Effector CD8-positive, alpha-beta T cell (primary cell): Measurements from ENCODE around the gene GPR39.

Experiments used
- DNase-seq: peaks from one replicate; lab custom pipeline; 2025; lab: John Stamatoyannopoulos, UW

The GPR39 gene

DNA sequence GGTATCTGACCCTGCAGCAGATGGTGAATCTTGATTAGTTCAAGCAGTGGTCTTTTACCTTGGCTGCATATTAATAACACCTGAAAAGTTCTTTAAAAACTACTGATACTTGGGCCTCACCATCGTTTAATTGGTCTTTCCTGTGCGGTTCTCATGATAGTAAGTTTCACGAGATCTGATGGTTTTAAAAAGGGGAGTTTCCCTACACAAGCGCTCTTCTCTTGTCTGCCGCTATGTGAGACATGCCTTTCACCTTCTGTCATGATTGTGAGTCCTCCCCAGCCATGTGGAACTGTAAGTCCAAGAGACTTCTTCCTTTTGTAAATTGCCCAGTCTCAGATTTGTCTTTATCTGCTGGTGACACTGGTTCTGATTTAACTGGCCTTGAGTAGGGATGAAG, 151.1 kb downstream of the GPR39 start:
- no peak for DNase-seq

- no peak for DNase-seq
Measured at GRCh38 chr2:132568656-132569055, 152.1 kb downstream of the GPR39 start.

DNA sequence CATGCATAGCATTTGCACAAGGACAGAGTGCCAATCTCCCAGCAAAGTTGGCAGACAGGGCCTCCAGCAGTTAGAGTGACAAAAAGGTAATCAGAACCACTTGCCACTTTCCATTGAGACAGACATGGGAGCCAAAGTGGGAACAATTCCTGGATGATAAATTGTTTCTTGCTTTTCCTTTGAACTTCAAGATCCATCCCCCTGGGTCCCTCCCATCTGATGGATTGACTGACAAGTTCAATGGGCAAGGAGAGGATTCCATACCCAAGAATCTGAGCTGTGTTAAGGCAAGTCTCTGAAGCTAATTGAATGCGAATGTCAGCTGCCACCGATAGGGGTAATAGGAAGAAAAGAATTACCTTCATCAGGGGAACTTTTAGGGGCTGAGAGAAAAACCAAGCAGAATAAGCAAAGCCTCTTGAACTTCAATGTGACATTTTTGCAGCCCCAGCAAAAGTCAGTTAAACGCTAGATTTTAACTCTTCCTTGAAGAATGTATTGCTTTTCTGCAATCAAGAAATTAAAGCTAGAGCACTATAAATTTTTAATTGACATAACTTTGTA, 156.9 kb downstream of the GPR39 start:
- no peak for DNase-seq

DNA sequence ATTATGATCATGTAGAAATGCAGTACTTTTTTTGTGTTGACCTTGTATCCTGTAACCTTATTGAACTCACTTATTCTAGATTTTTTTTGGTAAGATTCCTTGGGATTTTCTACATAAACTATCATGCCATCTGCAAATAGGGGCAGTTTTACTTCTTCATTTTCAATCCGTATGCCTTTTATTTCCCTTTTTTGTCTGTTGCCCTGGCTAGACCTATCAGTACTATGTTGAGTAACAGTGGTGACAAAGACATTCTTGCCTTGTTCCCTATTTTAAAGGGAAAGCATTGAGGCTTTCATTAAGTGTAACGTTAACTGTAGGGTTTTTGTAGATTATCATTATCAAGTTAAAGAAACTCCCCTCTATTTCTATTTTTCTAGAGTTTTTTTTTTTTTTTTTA, 161.1 kb downstream of the GPR39 start:
- no peak for DNase-seq

DNA sequence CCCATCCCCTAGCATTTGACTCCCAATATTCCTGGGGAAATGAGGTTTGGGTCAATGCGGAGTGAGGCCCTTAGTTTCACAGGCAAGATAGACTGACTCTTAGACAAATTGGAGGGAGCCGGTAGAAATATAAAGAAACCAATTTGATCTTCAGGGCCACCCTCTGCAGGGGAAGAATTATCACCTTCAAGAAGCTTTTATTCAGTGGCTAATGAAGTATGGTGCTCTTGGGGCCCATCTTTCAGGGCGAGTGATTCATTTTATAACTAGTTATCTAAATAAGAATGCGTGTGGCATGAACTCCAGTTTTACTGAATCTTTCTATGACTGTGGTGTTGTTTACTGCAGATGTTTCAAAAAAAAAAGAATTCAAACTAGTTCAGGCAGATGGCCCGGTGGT, 165.0 kb downstream of the GPR39 start:
- DNase-seq: no peak

DNA sequence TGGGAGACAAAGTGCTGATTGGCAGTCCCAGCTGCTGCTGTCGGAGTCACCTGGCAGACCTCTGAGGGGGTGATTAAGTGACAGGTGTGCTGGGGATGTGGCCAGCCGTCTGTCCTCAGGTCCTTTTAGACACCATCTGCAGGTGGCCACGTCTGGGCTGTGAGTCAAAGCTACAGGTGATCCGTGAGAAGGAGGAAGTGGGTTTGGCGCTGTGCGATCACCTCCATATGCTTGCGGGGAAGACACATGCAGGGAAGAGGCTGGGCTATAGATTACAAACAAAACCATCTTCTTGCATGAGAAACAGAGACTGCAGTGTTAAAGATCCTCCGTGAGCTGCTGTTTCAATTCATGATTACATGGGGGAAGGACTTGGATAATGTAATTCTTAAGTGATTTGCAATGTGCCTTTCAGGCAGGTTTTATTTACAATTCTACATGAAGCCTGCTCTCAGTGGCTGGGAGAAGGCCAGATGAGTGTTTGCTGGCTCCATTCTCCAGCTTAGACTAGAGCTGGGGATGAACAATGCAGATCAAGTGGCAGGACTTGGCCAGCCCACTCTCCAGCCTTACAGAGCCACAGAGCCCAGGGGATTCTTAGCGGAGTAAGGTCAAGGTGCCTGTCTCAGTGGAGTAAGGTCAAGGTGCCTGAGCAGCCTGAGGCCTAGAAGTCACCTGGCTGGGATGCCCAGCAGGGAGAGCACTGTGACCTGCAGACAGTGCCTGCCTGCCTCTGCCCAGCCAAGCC, 165.6 kb downstream of the GPR39 start:
- DNase-seq: no peak

DNA sequence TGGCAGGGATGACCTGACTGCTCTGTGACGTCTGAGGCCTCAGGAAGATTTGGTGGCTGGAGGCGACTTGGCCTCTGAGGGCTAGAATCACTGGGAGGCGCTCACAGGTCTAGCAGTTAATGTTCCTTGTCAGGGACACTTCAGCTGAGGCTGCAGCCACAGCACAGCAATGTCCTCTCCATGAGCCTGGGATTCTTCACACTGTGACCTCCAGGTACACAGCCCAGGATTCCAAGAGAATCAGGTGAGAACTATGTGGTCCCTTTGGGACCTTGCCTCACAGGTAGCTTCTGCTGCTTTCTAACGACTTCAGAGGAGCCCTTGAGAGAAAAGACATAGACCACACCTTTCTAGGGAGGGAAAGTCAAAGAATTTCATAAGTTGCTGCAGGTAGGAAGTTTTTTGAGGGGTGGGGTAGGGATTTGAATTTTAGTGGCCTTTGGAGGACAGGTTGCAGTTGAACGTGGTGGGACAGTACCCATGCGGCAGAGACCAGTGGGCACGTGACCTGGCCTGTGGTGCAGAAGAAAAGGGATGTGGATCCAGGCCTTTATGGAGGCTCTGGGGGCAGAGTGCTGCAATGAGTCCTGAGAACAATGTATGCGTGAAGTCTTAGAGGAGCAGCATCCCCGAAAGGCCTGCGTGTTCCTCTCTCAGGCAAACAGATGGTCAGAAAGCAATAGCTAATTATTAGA, 167.2 kb downstream of the GPR39 start:
- no peak for DNase-seq

GRCh38 chr2:132584976-132585817, 168.6 kb downstream of the GPR39 start:
- no peak for DNase-seq

- DNase-seq: no peak
Measured at GRCh38 chr2:132586101-132586511, 169.5 kb downstream of the GPR39 start.

GRCh38 chr2:132586835-132587234, 170.2 kb downstream of the GPR39 start:
- DNase-seq: no peak

DNA sequence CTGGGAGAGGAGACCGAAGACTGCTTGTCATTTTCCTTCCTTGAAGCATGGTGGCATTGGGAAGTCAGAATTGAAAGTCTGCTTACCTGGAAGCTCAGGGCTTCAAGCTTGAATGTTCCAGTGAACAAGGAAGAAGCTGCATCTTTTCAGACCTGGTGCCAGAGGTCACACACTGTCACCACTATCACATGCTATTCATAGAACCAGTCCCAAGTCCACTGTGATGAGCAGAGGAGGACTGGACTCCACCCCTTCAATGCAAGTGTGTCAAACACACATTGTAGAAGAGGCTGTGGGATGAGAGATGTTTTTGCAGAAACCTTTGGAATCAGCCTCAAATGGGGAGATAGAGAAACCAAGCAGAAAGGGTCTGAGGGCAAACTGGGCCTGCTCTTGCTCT, 172.0 kb downstream of the GPR39 start:
- no peak for DNase-seq

- no peak for DNase-seq
Measured at GRCh38 chr2:132589111-132589830, 172.7 kb downstream of the GPR39 start.

GRCh38 chr2:132589966-132590365, 173.4 kb downstream of the GPR39 start:
- DNase-seq: no peak

DNA sequence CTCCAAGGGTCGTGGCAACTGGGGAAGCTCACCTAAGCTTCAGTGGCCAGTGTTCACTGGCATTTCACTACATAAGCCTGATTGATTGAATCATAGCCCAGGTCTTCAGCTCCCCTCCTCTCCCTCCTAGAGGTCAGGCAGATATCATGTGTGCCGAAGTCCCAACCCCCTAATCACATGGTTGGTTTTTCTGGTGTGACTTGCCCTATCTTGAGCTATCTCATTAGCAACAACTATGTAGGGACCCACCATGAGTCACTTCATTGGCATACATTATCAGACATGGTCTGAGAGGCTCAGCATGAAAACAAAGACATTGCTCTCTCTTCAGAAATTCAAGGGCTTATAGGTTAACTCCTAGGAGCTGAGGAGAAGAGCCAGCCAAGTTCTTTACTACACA, 176.6 kb downstream of the GPR39 start:
- DNase-seq: no peak

GRCh38 chr2:132595186-132595585, 178.6 kb downstream of the GPR39 start:
- no peak for DNase-seq

- no peak for DNase-seq
Measured at GRCh38 chr2:132595693-132596092, 179.1 kb downstream of the GPR39 start.

- no peak for DNase-seq
Measured at GRCh38 chr2:132597166-132597565, 180.6 kb downstream of the GPR39 start.

GRCh38 chr2:132597831-132598230, 181.2 kb downstream of the GPR39 start:
- no peak for DNase-seq

- DNase-seq: no peak
Measured at GRCh38 chr2:132598536-132598935, 181.9 kb downstream of the GPR39 start.

DNA sequence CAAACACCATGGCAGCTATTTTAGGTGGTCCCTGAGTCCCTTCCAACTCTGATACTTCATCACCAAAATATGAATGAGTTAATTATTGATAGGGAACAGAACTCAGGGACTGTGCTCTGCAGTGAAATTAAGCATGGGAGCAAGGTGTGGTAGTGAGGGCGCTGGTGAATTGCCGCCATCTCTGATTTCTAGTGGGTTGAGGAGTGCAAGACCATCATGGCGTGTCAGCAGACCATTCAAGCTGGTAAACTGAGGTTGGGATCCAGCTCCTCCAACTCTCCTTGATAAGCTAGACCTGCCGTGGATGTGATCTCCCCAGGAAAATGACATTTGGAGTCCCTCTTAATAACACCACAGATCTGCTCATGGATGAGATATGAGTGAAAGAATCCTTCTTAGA, 183.0 kb downstream of the GPR39 start:
- no peak for DNase-seq

DNA sequence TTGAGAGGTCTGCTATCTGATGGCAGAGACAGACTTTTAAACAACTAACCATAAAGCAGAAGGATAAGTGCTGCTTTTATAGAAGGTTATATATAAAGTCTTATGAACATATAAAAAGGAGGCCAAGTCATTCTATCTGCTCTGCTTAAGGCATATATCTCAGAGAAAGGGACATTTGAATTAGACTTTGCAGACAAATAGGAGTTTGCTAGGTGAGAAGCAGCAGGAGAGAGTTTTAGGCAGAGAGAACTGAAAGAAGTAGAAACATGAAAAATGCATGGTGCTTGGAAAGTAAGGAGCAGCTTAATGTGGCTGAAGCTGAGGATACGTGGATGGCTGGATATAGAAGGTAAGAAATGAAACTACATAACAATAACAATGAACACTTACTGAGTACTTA, 188.0 kb downstream of the GPR39 start:
- no peak for DNase-seq
